Measurements from ENCODE around the gene NSL1. TPM values are rescaled to one million over a fixed set of nuclear protein-coding genes. Genes with fewer than 3 reads are reported as not detected.
"Not testable (repeated sequence)": the region's sequence is repeated elsewhere in the genome, so short reads cannot be mapped to it uniquely, and the experiment has no call there.

NSL1 gene
- total and polyA plus RNA-seq, 3 donors from 2014 or later, result 29.3 to 52.7 (median 50.0) TPM

- TF ChIP-seq CTCF (IDR thresholded peaks at IDR 0.05), result no peak
- TF ChIP-seq POLR2A (IDR thresholded peaks at IDR 0.05), result no peak
- Histone ChIP-seq H3K27me3 (no peaks in the 10 kb centered on the region), H3K4me3 (no peak overlapping the region), H3K4me1 (no peaks in the 10 kb centered on the region), H3K27ac (no peak overlapping the region), H3K36me3 (ENCODE audit: low read depth, missing control alignments) (no peaks in the 10 kb centered on the region), H3K9me3 (no peaks in the 10 kb centered on the region)
- intact Hi-C loops (cut with DNase I; ENCODE audit: low total_unique reads), result loop anchor here (5.0 kb wide), 1 partner anchor 113 kb away; no protein-coding TSS in a partner anchor
- no peak for DNase-seq
- 90 to 96% methylated on average over 3 of the region's 3 CpGs for WGBS, 2 donors
These were observed 10.8 kb downstream of the NSL1 start for GRCh38 chr1:212780759-212781158.

GRCh38 chr1:212779086-212779485, 12.5 kb downstream of the NSL1 start:
- H3K36me3 ChIP-seq (ENCODE audit: low read depth, missing control alignments); H3K4me3 ChIP-seq; H3K27ac ChIP-seq; H3K9me3 ChIP-seq; intact Hi-C loops (cut with DNase I; ENCODE audit: low total_unique reads); DNase-seq; H3K27me3 ChIP-seq; H3K4me1 ChIP-seq: not testable (repeated sequence)
- whole genome bisulfite sequencing, 2 donors, result no CpG with 5 or more reads among the region's 32 CpGs

DNA sequence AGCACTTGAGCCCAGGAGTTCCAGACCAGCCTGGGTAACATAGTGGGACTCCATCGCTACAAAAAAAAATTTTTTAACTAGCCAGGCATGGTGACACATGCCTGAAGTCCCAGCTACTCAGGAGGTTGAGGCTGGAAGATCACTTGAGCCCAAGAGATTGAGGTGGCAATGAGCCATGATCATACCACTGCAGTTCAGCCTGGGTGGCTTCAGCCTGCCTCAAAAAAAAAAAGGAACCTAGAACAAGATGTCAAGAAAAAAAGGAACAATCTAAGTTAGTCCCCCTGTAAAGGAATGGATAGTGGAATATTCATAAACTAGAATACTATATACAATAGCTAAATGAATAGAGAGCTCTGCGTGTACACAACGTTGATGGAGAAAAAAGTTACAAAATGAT, 14.4 kb downstream of the NSL1 start:
- no peaks in the 10 kb centered on the region for H3K27me3 ChIP-seq
- no peaks in the 10 kb centered on the region for H3K9me3 ChIP-seq
- no peaks in the 10 kb centered on the region for H3K4me1 ChIP-seq
- no peak overlapping the region for H3K4me3 ChIP-seq
- no peak for TF ChIP-seq CTCF (IDR thresholded peaks at IDR 0.05)
- TF ChIP-seq POLR2A (IDR thresholded peaks at IDR 0.05), result no peak
- H3K27ac ChIP-seq, result no peak overlapping the region
- 77 to 85% methylated on average over 3 of the region's 3 CpGs for WGBS, 2 donors
- no peaks in the 10 kb centered on the region for H3K36me3 ChIP-seq (ENCODE audit: low read depth, missing control alignments)
- no peak for DNase-seq
- intact Hi-C loops (cut with DNase I; ENCODE audit: low total_unique reads), result no loop called here

DNA sequence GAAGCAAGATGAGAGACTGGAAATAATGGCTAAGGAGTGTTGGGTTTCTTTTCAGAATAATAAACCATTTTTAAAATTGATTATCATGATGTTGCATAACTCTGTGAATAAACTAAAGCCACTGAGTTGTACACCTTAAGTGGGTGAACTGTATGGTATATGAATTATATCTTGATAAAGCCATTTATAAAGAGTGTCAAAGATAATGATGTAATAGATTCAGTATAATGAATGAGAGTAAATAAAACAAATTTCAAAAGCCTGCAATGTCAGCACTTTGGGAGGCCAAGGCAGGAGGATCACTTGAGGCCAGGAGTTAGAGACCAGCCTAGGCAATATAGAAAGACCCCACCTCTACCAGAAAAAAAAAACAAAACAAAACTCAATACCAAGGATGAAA, 16.3 kb downstream of the NSL1 start:
- intact Hi-C loops (cut with DNase I; ENCODE audit: low total_unique reads), result no loop called here

GRCh38 chr1:212774584-212774983, 17.0 kb downstream of the NSL1 start:
- Histone ChIP-seq H3K27me3 (no peaks in the 10 kb centered on the region), H3K4me3 (no peak overlapping the region), H3K4me1 (no peaks in the 10 kb centered on the region), H3K9me3 (no peaks in the 10 kb centered on the region), H3K36me3 (ENCODE audit: low read depth, missing control alignments) (no peaks in the 10 kb centered on the region), H3K27ac (no peak overlapping the region)
- no peak for DNase-seq
- 86 to 89% methylated on average over 2 of the region's 2 CpGs for WGBS, 2 donors
- intact Hi-C loops (cut with DNase I; ENCODE audit: low total_unique reads), result no loop called here
- TF ChIP-seq CTCF (IDR thresholded peaks at IDR 0.05), result no peak
- TF ChIP-seq POLR2A (IDR thresholded peaks at IDR 0.05), result no peak

More for the DNA sequence above, 16.3 kb downstream of the NSL1 start:
- Histone ChIP-seq H3K9me3 (no peaks in the 10 kb centered on the region), H3K4me1 (no peaks in the 10 kb centered on the region), H3K27me3 (no peaks in the 10 kb centered on the region), H3K27ac (no peak overlapping the region), H3K4me3 (no peak overlapping the region), H3K36me3 (ENCODE audit: low read depth, missing control alignments) (no peaks in the 10 kb centered on the region)
- no peak for DNase-seq
- no peak for TF ChIP-seq POLR2A (IDR thresholded peaks at IDR 0.05)
- no peak for TF ChIP-seq CTCF (IDR thresholded peaks at IDR 0.05)

Measured in testis (tissue), 3 donors.